CD4-positive, CD25-positive, alpha-beta regulatory T cell (primary cell): ENCODE results near the gene ZFC3H1. TPM values are rescaled to one million over a fixed set of nuclear protein-coding genes. Genes with fewer than 3 reads are reported as not detected.

Experiments used
- ATAC-seq, 2 donors: fragments of 150-1000 bp; cut with Tn5 transposase; one replicate each; pipeline ENCODE4 v1.10.0; 2021; ENCODE audit warnings: low read depth in 2 of 2, moderate number of reproducible peaks in 2 of 2, moderate library complexity in 1 of 2
- DNase-seq, 3 donors: peaks; one replicate each; pipeline versions ENCODE4 v3.0.0 to v3.0.0-alpha.2; 2012 to 2022; ENCODE audit warnings: mixed read lengths in 1 of 3
- H3K27ac ChIP-seq: one replicate; pipeline ENCODE4 v1.7.0; 2013; ENCODE audit warnings: mild to moderate bottlenecking, low read length; ENCODE audit not compliant: insufficient read depth, poor library complexity, severe bottlenecking
- H3K27me3 ChIP-seq: one replicate; pipeline ENCODE4 v1.7.0; 2013; ENCODE audit warnings: low read length; ENCODE audit not compliant: control insufficient read depth, insufficient read depth
- H3K36me3 ChIP-seq: one replicate; pipeline ENCODE4 v1.7.0; 2013; ENCODE audit warnings: mild to moderate bottlenecking, low read length, moderate library complexity; ENCODE audit not compliant: control insufficient read depth, insufficient read depth
- H3K4me1 ChIP-seq: 2 replicates; pipeline ENCODE4 v1.7.0; 2013; ENCODE audit warnings: mild to moderate bottlenecking, low read length; ENCODE audit not compliant: insufficient read depth, control insufficient read depth, poor library complexity, severe bottlenecking
- H3K4me3 ChIP-seq: one replicate; pipeline ENCODE4 v1.7.0; 2013; ENCODE audit warnings: low read depth, mild to moderate bottlenecking, low read length, moderate library complexity
- H3K9me3 ChIP-seq, 2 experiments: 1 replicate in 1 of 2; 2 replicates in 1 of 2; pipeline ENCODE4 v1.7.0; 2013; ENCODE audit warnings: low read length in 2 of 2, mild to moderate bottlenecking in 1 of 2, moderate library complexity in 1 of 2; ENCODE audit not compliant: control insufficient read depth in 2 of 2
- H3K27ac Mint-ChIP-seq, 3 donors: one replicate each; pipeline ENCODE4 v1.8.0; 2020 to 2022; ENCODE audit warnings: mild to moderate bottlenecking in 3 of 3, mixed read lengths in 3 of 3, moderate library complexity in 2 of 3
- H3K27me3 Mint-ChIP-seq: one replicate; pipeline ENCODE4 v1.8.0; 2022; ENCODE audit warnings: mild to moderate bottlenecking, mixed read lengths
- H3K36me3 Mint-ChIP-seq: one replicate; pipeline ENCODE4 v1.8.0; 2020; ENCODE audit warnings: mixed read lengths
- H3K4me1 Mint-ChIP-seq, 4 donors: one replicate each; pipeline ENCODE4 v1.8.0; 2020 to 2022; ENCODE audit warnings: mixed read lengths in 4 of 4, mild to moderate bottlenecking in 1 of 4
- H3K4me3 Mint-ChIP-seq, 4 donors: one replicate each; pipeline ENCODE4 v1.8.0; 2020 to 2022; ENCODE audit warnings: mild to moderate bottlenecking in 4 of 4, mixed read lengths in 4 of 4, moderate library complexity in 3 of 4
- H3K9me3 Mint-ChIP-seq, 7 donors: one replicate each; pipeline ENCODE4 v1.8.0; 2020 to 2022; ENCODE audit warnings: mixed read lengths in 7 of 7, mild to moderate bottlenecking in 3 of 7, moderate library complexity in 2 of 7
- polyA plus RNA-seq, 4 donors: library from polyadenylated mRNA; unstranded; fragments of 300-500 nt; fragmentation: Illumina TruSeq; gene quantifications; one replicate each; pipeline ENCODE4 v1.2.3, GENCODE V29; 2021
- total RNA-seq: library from RNA; stranded (reverse); gene quantifications from one replicate; pipeline ENCODE4 v1.2.3, GENCODE V29; 2022

Gene ZFC3H1
- total and polyA plus RNA-seq, 5 donors from 2014 or later = 20.0 to 155 (median 29.1) TPM

DNA sequence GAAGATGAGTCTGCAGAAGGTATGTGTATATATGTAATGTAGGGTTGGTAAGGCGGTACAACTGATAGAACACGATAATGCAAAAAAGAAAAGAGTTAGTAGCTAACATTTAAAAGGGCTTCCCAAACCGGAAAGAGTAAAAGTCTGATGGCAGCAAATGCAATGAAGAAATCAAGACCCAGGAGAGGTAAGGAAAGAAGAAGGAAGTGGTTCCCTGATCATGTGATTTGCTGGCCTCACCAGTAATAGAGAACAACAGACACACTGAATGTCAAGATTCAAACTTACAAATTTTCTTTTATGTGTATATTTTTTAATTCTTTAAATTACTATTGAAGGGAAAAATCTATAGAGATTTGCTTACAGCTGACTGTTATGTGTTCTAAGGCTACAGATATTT lies 18.4 kb downstream of the ZFC3H1 start:
- peak overlapping the region in 2 of 3 donors; percentile 1 to 99 for H3K27ac Mint-ChIP-seq

DNA sequence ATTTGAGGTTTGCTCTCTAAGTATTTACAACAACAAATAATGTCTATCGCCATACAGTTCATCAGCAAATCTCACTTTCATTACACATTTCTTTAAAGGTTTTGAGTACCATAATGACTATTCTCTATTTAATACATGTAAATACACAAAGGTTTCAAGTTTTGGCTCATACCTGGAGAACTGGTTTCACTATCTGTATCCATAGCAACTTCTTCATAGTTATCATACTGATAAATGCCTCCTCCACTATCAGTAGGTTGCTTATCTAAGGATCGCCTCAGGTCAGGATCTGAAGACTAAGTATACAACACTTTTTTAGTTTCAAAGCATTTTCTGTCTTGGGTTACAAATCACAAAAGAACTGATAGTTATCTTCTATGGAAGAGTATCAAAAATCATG lies 21.4 kb downstream of the ZFC3H1 start:
- Histone ChIP-seq H3K4me3 (no peak overlapping the region), H3K9me3 (no peaks in the 10 kb centered on the region), H3K4me1 (no peaks in the 10 kb centered on the region), H3K27ac (peak overlapping the region; percentile 42), H3K27me3 (no peaks in the 10 kb centered on the region), H3K36me3 (peaks cover 78% of the 10 kb centered on the region)
- Mint-ChIP-seq H3K27ac (peak overlapping the region in 2 of 3 donors; percentile 55 to 85), H3K27me3 (no peaks in the 10 kb centered on the region), H3K36me3 (peaks cover 47% of the 10 kb centered on the region), H3K4me1 (peaks cover 16 to 51% (median 44%) of the 10 kb centered on the region in 4 donors), H3K4me3 (no peak overlapping the region), H3K9me3 (no peaks in the 10 kb centered on the region)
- DNase-seq = peak in 1 of 3 donors; percentile 23
- ATAC-seq = no peak

More for the DNA sequence above, 18.4 kb downstream of the ZFC3H1 start:
- H3K36me3 ChIP-seq = peaks cover 61% of the 10 kb centered on the region
- ATAC-seq (no peak), DNase-seq (no peak)
- H3K9me3 ChIP-seq = no peaks in the 10 kb centered on the region
- no peak overlapping the region for H3K4me3 ChIP-seq
- no peak overlapping the region for H3K4me3 Mint-ChIP-seq
- H3K27me3 Mint-ChIP-seq = no peaks in the 10 kb centered on the region
- peaks cover 36% of the 10 kb centered on the region for H3K36me3 Mint-ChIP-seq
- H3K4me1 Mint-ChIP-seq = peaks cover 31 to 57% (median 44%) of the 10 kb centered on the region in 4 donors
- H3K9me3 Mint-ChIP-seq = no peaks in the 10 kb centered on the region
- H3K27ac ChIP-seq = no peak overlapping the region
- H3K27me3 ChIP-seq = no peaks in the 10 kb centered on the region
- no peaks in the 10 kb centered on the region for H3K4me1 ChIP-seq

DNA sequence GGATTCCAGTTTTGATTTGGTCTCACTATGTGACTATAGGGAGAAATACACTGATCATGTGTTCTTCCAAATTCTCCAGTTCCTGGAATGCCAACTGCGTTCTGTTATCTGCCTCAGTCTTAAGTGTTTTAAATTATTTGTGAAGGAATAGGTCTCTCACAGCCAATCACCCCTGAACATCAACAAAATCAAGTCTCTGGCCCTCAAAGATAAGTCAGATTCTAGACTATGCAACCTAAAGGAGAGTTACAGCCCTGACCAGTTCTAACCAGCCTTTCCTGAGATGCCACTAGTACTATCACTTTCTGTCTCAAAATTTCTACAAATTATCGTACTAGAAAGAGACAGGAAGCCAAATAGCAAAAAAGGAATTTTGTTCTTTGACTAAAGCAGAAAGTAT lies 22.3 kb downstream of the ZFC3H1 start:
- Histone ChIP-seq H3K4me1 (peaks cover 6% of the 10 kb centered on the region), H3K27ac (no peak overlapping the region), H3K4me3 (no peak overlapping the region), H3K27me3 (no peaks in the 10 kb centered on the region), H3K9me3 (no peaks in the 10 kb centered on the region), H3K36me3 (peaks cover 73% of the 10 kb centered on the region)
- Mint-ChIP-seq H3K36me3 (peaks cover 46% of the 10 kb centered on the region), H3K9me3 (no peaks in the 10 kb centered on the region), H3K27ac (peak overlapping the region in 1 of 3 donors; percentile 85), H3K27me3 (no peaks in the 10 kb centered on the region), H3K4me1 (peaks cover 16 to 48% (median 46%) of the 10 kb centered on the region in 4 donors), H3K4me3 (no peak overlapping the region)
- ATAC-seq (no peak), DNase-seq (no peak)

DNA sequence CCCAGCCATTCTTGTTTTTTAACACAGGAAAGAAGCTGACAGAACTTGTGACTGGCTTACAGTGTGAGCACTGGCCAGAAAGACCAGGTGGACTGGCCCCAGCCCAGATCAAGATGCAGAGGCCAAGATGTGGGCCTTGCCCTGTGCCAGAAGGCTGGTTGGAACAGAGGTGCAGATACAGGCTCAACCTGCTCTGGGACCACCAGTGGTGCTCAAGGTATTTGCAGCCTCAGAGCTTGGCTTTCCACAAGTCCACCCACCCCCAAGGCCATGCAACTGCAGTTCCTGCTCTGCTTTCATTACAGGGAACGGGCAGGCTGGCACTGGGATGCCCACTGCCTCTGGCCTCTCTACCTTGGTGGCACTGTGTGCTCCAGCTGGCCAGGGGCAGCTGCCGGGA lies 23.3 kb downstream of the ZFC3H1 start:
- Mint-ChIP-seq H3K36me3 (peaks cover 48% of the 10 kb centered on the region), H3K9me3 (no peaks in the 10 kb centered on the region), H3K4me3 (no peak overlapping the region), H3K27me3 (no peaks in the 10 kb centered on the region), H3K4me1 (peaks cover 13 to 46% (median 43%) of the 10 kb centered on the region in 4 donors), H3K27ac (peak overlapping the region in 1 of 3 donors; percentile 37)
- DNase-seq = no peak
- H3K4me3 ChIP-seq = no peak overlapping the region
- H3K9me3 ChIP-seq = no peaks in the 10 kb centered on the region
- ATAC-seq = no peak
- no peak overlapping the region for H3K27ac ChIP-seq
- peaks cover 78% of the 10 kb centered on the region for H3K36me3 ChIP-seq
- H3K27me3 ChIP-seq = no peaks in the 10 kb centered on the region
- peaks cover 6% of the 10 kb centered on the region for H3K4me1 ChIP-seq

DNA sequence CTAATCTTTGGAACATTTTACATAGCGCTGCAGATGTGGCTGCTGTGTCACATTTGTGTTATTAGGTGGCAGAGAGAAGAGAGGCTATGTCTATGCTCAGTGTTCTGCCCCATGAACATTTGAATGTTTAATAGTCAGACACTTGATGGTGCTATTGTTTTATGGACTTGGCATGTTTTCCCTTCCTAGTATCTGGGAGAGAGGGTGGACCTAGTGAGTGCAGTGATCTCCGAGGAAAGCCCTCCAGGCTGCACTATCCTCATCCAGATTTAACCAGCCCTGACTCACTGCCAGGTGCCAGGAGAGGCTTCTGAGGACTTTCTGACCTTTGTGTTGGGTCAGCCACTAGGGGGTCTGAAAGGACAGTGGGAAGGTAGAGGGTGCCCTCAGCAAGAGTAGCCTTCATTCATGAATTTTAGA lies 24.3 kb downstream of the ZFC3H1 start:
- H3K27ac Mint-ChIP-seq = peak overlapping the region in 2 of 3 donors; percentile 37 to 62
- H3K36me3 Mint-ChIP-seq = peaks cover 46% of the 10 kb centered on the region
- H3K27me3 Mint-ChIP-seq = no peaks in the 10 kb centered on the region
- no peak for DNase-seq
- H3K9me3 Mint-ChIP-seq = no peaks in the 10 kb centered on the region
- Histone ChIP-seq H3K4me3 (no peak overlapping the region), H3K27me3 (no peaks in the 10 kb centered on the region), H3K27ac (no peak overlapping the region), H3K9me3 (no peaks in the 10 kb centered on the region), H3K4me1 (peaks cover 6% of the 10 kb centered on the region), H3K36me3 (peaks cover 79% of the 10 kb centered on the region)
- H3K4me1 Mint-ChIP-seq = peaks cover 10 to 45% (median 39%) of the 10 kb centered on the region in 4 donors
- peak; percentile 34 to 43 for ATAC-seq
- H3K4me3 Mint-ChIP-seq = no peak overlapping the region

DNA sequence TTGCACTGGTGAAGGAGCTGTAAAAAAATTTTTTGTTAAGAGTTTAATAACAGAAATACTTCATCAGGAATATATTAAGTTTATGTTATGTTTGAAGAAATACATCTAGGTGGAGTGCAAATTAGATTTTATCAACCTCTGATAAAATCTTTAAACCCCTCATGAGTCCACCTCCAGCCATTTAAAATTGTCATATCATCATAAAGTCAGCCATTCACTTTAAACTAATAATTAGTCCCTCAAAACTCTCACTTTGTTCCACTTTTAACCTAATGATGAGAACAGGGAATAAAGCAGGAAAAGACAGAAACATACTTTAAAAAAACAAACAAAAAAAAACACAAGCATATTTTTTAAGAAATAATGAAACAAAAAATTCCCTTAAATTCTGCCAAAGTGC lies 25.1 kb downstream of the ZFC3H1 start:
- no peaks in the 10 kb centered on the region for H3K27me3 Mint-ChIP-seq
- Histone ChIP-seq H3K36me3 (peaks cover 79% of the 10 kb centered on the region), H3K9me3 (no peaks in the 10 kb centered on the region), H3K27ac (no peak overlapping the region), H3K27me3 (no peaks in the 10 kb centered on the region), H3K4me1 (peaks cover 6% of the 10 kb centered on the region), H3K4me3 (no peak overlapping the region)
- no peaks in the 10 kb centered on the region for H3K9me3 Mint-ChIP-seq
- peak overlapping the region in 1 of 3 donors; percentile 74 for H3K27ac Mint-ChIP-seq
- peaks cover 38% of the 10 kb centered on the region for H3K36me3 Mint-ChIP-seq
- peaks cover 13 to 39% (median 36%) of the 10 kb centered on the region in 4 donors for H3K4me1 Mint-ChIP-seq
- ATAC-seq = no peak
- no peak for DNase-seq
- no peak overlapping the region for H3K4me3 Mint-ChIP-seq

DNA sequence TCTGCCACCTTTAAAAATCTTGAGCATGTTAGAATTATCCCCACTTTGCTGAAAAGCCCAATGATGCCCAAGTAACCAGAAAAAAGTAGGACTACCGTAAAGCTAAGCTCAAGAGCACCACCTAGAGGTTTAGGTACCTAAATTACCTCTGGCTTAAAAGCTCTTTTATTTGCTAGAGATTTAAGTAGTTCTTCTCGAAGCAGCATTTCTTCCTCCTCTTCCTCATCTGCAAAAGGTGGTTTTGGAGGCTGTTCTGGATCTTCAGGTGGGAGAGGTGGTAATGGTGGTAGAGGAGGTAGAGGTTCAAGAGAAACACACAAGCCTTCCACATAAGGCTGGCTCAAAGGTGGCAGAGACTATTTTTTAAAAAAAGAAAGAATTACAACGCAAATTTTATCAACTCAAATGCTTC lies 26.9 kb downstream of the ZFC3H1 start:
- Histone ChIP-seq H3K4me1 (peaks cover 6% of the 10 kb centered on the region), H3K27me3 (no peaks in the 10 kb centered on the region), H3K9me3 (no peaks in the 10 kb centered on the region), H3K4me3 (no peak overlapping the region), H3K27ac (peak overlapping the region; percentile 52), H3K36me3 (peaks cover 86% of the 10 kb centered on the region)
- no peaks in the 10 kb centered on the region for H3K27me3 Mint-ChIP-seq
- H3K27ac Mint-ChIP-seq = peak overlapping the region in 2 of 3 donors; percentile 3 to 51
- peaks cover 36% of the 10 kb centered on the region for H3K36me3 Mint-ChIP-seq
- DNase-seq (peak in 2 of 3 donors; percentile 57 to 70), ATAC-seq (peak in 1 of 2 donors; percentile 63)
- no peak overlapping the region for H3K4me3 Mint-ChIP-seq
- no peaks in the 10 kb centered on the region for H3K9me3 Mint-ChIP-seq
- peaks cover 14 to 30% (median 23%) of the 10 kb centered on the region in 4 donors for H3K4me1 Mint-ChIP-seq

DNA sequence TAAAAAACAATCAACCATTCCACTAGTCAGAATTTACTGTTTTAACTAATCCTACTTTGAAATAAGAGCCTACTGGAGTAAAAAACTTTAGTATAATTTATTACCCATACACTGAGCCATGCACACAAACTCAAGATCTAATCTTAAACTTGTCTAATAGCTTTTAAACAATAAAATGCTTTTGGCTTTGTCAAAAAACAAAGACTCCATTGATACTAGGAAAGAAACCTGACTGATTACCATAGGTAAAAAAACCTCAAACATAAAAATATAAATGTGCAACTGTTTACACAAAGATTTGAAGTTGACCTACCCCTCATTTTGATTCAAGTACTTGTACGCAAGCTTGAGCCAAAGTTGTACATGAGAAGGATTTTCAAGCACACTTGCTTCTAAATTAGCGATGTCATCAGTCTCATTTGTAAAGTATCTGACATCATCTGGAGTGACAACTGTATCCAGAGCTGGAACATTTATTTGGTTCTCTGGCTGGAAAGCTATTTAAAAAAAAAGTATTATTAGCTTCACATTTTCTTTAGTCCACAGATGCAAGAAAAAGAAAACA lies 36.1 kb downstream of the ZFC3H1 start:
- Histone ChIP-seq H3K27me3 (no peaks in the 10 kb centered on the region), H3K9me3 (no peaks in the 10 kb centered on the region), H3K27ac (no peak overlapping the region), H3K36me3 (peaks cover 97% of the 10 kb centered on the region), H3K4me3 (no peak overlapping the region), H3K4me1 (no peaks in the 10 kb centered on the region)
- Mint-ChIP-seq H3K36me3 (peaks cover 46% of the 10 kb centered on the region), H3K9me3 (no peaks in the 10 kb centered on the region), H3K4me3 (no peak overlapping the region), H3K27me3 (no peaks in the 10 kb centered on the region), H3K27ac (no peak overlapping the region), H3K4me1 (peaks cover 15 to 24% (median 19%) of the 10 kb centered on the region in 4 donors)
- DNase-seq (no peak), ATAC-seq (no peak)
